AG08395 (cell line): Measurements from ENCODE around the gene LDB2.

Source experiments
- DNase-seq: peaks from one replicate; pipeline ENCODE4 v3.0.0; 2012; ENCODE audit warnings: mixed read lengths, low spot score

The LDB2 gene

GRCh38 chr4:16802044-16802443 lies 96.4 kb downstream of the LDB2 start:
- no peak for DNase-seq

- DNase-seq, result no peak
Measured at GRCh38 chr4:16801356-16801755, 97.1 kb downstream of the LDB2 start.

GRCh38 chr4:16794816-16795445 lies 103.5 kb downstream of the LDB2 start:
- peak; percentile 55 for DNase-seq

GRCh38 chr4:16791460-16791859 lies 107.0 kb downstream of the LDB2 start:
- DNase-seq, result no peak

GRCh38 chr4:16790508-16790907 lies 107.9 kb downstream of the LDB2 start:
- DNase-seq, result no peak

GRCh38 chr4:16788868-16789267 lies 109.6 kb downstream of the LDB2 start:
- no peak for DNase-seq

GRCh38 chr4:16785793-16786527 lies 112.5 kb downstream of the LDB2 start:
- peak; percentile 17 for DNase-seq

- no peak for DNase-seq
Measured at GRCh38 chr4:16783119-16783518, 115.3 kb downstream of the LDB2 start.

- no peak for DNase-seq
Measured at GRCh38 chr4:16779028-16779675, 119.3 kb downstream of the LDB2 start.

- DNase-seq, result no peak
Measured at GRCh38 chr4:16777726-16778125, 120.7 kb downstream of the LDB2 start.

GRCh38 chr4:16775411-16776154 lies 122.9 kb downstream of the LDB2 start:
- DNase-seq, result no peak

GRCh38 chr4:16772366-16772850 lies 126.0 kb downstream of the LDB2 start:
- no peak for DNase-seq

- no peak for DNase-seq
Measured at GRCh38 chr4:16770710-16771285, 127.6 kb downstream of the LDB2 start.

GRCh38 chr4:16767861-16768260 lies 130.6 kb downstream of the LDB2 start:
- DNase-seq, result no peak

GRCh38 chr4:16767251-16767650 lies 131.2 kb downstream of the LDB2 start:
- DNase-seq, result no peak

GRCh38 chr4:16765546-16765945 lies 132.9 kb downstream of the LDB2 start:
- no peak for DNase-seq

GRCh38 chr4:16764622-16765021 lies 133.8 kb downstream of the LDB2 start:
- DNase-seq, result no peak

- no peak for DNase-seq
Measured at GRCh38 chr4:16760617-16761363, 137.7 kb downstream of the LDB2 start.

- no peak for DNase-seq
Measured at GRCh38 chr4:16759931-16760582, 138.4 kb downstream of the LDB2 start.

- DNase-seq, result no peak
Measured at GRCh38 chr4:16758816-16759215, 139.6 kb downstream of the LDB2 start.

GRCh38 chr4:16758255-16758654 lies 140.2 kb downstream of the LDB2 start:
- no peak for DNase-seq
